A549 (cell line): Measurements from ENCODE around the gene CH25H. TPM values are rescaled to one million over a fixed set of nuclear protein-coding genes. Genes with fewer than 3 reads are reported as not detected.

ENCODE experiments used
- ATAC-seq, 2 experiments: fragments of 200-7000 bp in 1 of 2; fragments of >200 bp in 1 of 2; cut with Nextera tagmentation in 1 of 2; cut with Tn5 transposase in 1 of 2; 3 replicates each; pipeline versions ENCODE4 v1.8.0 to v1.9.1; 2018 to 2020; ENCODE audit warnings: mild to moderate bottlenecking in 1 of 2, moderate library complexity in 1 of 2
- CTCF ChIA-PET: fragments of 300-600 bp; sonication (Branson Sonifier 250); formaldehyde crosslinking; extraction: SDS; loops from one replicate; lab custom pipeline; 2021; ENCODE audit warnings: antibody characterized with exemption, inconsistent platforms; lab: Yijun Ruan, JAX
- POLR2A ChIA-PET: fragments of 350-600 bp; formaldehyde crosslinking; extraction: SDS; loops from one replicate; lab custom pipeline; 2021; ENCODE audit warnings: antibody characterized with exemption, inconsistent platforms; lab: Yijun Ruan, JAX
- DNase-seq, 2 experiments: peaks; one replicate each; pipeline versions ENCODE4 v3.0.0 to v3.0.0-alpha.2; 2011 to 2016; ENCODE audit warnings: low read depth in 1 of 2, low spot score in 1 of 2
- FAIRE-seq: peaks from 2 replicates; lab custom pipeline; 2011; peaks lifted over from hg19 to GRCh38; lab: Jason Lieb, UNC
- H3K27ac ChIP-seq, 2 experiments: fragments of >200 bp; sonication (Bioruptor Twin); formaldehyde crosslinking; 3 replicates each; pipeline ENCODE4 v1.5.1; 2016 to 2017
- H3K4me1 ChIP-seq: fragments of >200 bp; sonication (Bioruptor Twin); formaldehyde crosslinking; 3 replicates; pipeline ENCODE4 v1.6.1; 2016
- H3K4me2 ChIP-seq: fragments of >200 bp; sonication (Bioruptor Twin); formaldehyde crosslinking; 3 replicates; pipeline ENCODE4 v1.6.1; 2016
- H3K4me3 ChIP-seq: fragments of >200 bp; sonication (Bioruptor Twin); formaldehyde crosslinking; 3 replicates; pipeline ENCODE4 v1.5.1; 2016
- H3K9me3 ChIP-seq: fragments of >200 bp; sonication (Bioruptor Twin); formaldehyde crosslinking; 3 replicates; pipeline ENCODE4 v1.6.1; 2016
- ATOH8 ChIP-seq: fragments of 250-450 bp; sonication (Bioruptor Pico); IDR thresholded peaks from 2 replicates; pipeline ENCODE4 v1.5.0; 2020; ENCODE audit warnings: low read depth, mild to moderate bottlenecking, moderate library complexity
- BHLHE40 ChIP-seq: IDR thresholded peaks from 2 replicates; pipeline ENCODE4 v1.6.1; 2012; ENCODE audit warnings: low read depth, low read length, inconsistent platforms
- CBX2 ChIP-seq: fragments of 200-600 bp; sonication (generic); IDR thresholded peaks from 2 replicates; pipeline ENCODE4 v1.6.1; 2016; ENCODE audit warnings: low read depth, mild to moderate bottlenecking, borderline replicate concordance
- CBX8 ChIP-seq: fragments of 200-600 bp; sonication (generic); IDR thresholded peaks from 2 replicates; pipeline ENCODE4 v1.6.1; 2016
- E2F6 ChIP-seq: IDR thresholded peaks from 2 replicates; pipeline ENCODE4 v1.6.1; 2012; ENCODE audit warnings: low read depth, borderline replicate concordance
- ESRRA ChIP-seq: fragments of 150-350 bp; IDR thresholded peaks from 2 replicates; pipeline ENCODE4 v1.6.1; 2014; ENCODE audit warnings: mild to moderate bottlenecking, low read length, borderline replicate concordance
- FOSB ChIP-seq: fragments of 250-450 bp; sonication (Bioruptor Pico); IDR thresholded peaks from 2 replicates; pipeline ENCODE4 v1.5.0; 2020; ENCODE audit warnings: mild to moderate bottlenecking, moderate library complexity
- FOXS1 ChIP-seq: fragments of 250-450 bp; sonication (Bioruptor Pico); IDR thresholded peaks from 2 replicates; pipeline ENCODE4 v1.5.0; 2020; ENCODE audit warnings: mild to moderate bottlenecking, moderate library complexity
- HEYL ChIP-seq: fragments of 250-450 bp; sonication (Bioruptor Pico); IDR thresholded peaks from 2 replicates; pipeline ENCODE4 v1.8.0; 2021; ENCODE audit warnings: mild to moderate bottlenecking, moderate library complexity
- HMGXB4 ChIP-seq: fragments of 250-450 bp; sonication (Bioruptor Pico); IDR thresholded peaks from 2 replicates; pipeline ENCODE4 v1.5.0; 2021; ENCODE audit warnings: mild to moderate bottlenecking, moderate library complexity, borderline replicate concordance
- HOXB5 ChIP-seq: fragments of 250-450 bp; sonication (Bioruptor Pico); IDR thresholded peaks from 2 replicates; pipeline ENCODE4 v1.5.0; 2020; ENCODE audit warnings: mild to moderate bottlenecking, moderate library complexity
- MAFK ChIP-seq: fragments of 450-650 bp; IDR thresholded peaks from 2 replicates; pipeline ENCODE4 v1.6.1; 2014; ENCODE audit not compliant: partially characterized antibody
- MAZ ChIP-seq: fragments of 150-350 bp; IDR thresholded peaks from 2 replicates; pipeline ENCODE4 v1.6.1; 2014; ENCODE audit warnings: antibody characterized with exemption, low read depth, low read length, borderline replicate concordance
- NFE2L2 ChIP-seq: fragments of 150-350 bp; conservative IDR thresholded peaks from 2 replicates; pipeline ENCODE4 v1.6.1; 2014; ENCODE audit warnings: low read length
- PBX3 ChIP-seq: IDR thresholded peaks from 2 replicates; pipeline ENCODE4 v1.6.1; 2012
- POLR2A ChIP-seq: IDR thresholded peaks from 2 replicates; pipeline ENCODE4 v1.6.1; 2012; ENCODE audit warnings: mild to moderate bottlenecking, low read length
- RFX5 ChIP-seq: fragments of 450-650 bp; IDR thresholded peaks from 2 replicates; pipeline ENCODE4 v1.7.1; 2014; ENCODE audit warnings: antibody characterized with exemption, mild to moderate bottlenecking, moderate library complexity
- TP53 ChIP-seq: fragments of 250-450 bp; sonication (Bioruptor Pico); IDR thresholded peaks from 2 replicates; pipeline ENCODE4 v1.5.0; 2021; ENCODE audit warnings: mild to moderate bottlenecking, moderate library complexity
- USF2 ChIP-seq: fragments of 450-650 bp; IDR thresholded peaks from 2 replicates; pipeline ENCODE4 v1.6.1; 2014; ENCODE audit warnings: antibody characterized with exemption
- ZFP36 ChIP-seq: fragments of 450-650 bp; IDR thresholded peaks from 2 replicates; pipeline ENCODE4 v1.6.1; 2014; ENCODE audit warnings: borderline replicate concordance; ENCODE audit not compliant: partially characterized antibody
- WGBS: methylation state at CpG from one replicate; pipeline ENCODE4 v1.1.6; 2017; ENCODE audit errors: missing lambda C conversion rate; 5-methylcytosine and 5-hydroxymethylcytosine counted together
- polyA plus RNA-seq, 4 experiments: library from polyadenylated mRNA; depleted of rRNA in 3 of 4; stranded (reverse); fragments of >200 nt; fragmentation: RNase III in 1 of 4; extraction: RNeasy Plus Mini Kit Qiagen cat#74134 plus additional on column Dnase treatment in 1 of 4; gene quantifications; 2 replicates in 3 of 4; 3 replicates in 1 of 4; pipeline ENCODE4 v1.2.3, GENCODE V29; 2011 to 2017

The CH25H gene
- polyA plus RNA-seq, 2 of the 4 experiments (the other 2 are of a cell fraction) = not detected

GRCh38 chr10:89209718-89210117 lies 2.6 kb upstream of the CH25H start (continued):
- TF ChIP-seq ATOH8 (CRISPR knock-in tag) = no peak

GRCh38 chr10:89207801-89208551 lies 859 bp upstream of the CH25H start:
- DNase-seq (peak in 1 of 2 experiments; percentile 19), FAIRE-seq (no peak), ATAC-seq (peak; percentile 55 to 70)
- TF ChIP-seq POLR2A (no peak), ESRRA (no peak)
- Histone ChIP-seq H3K9me3 (no peaks in the 10 kb centered on the region), H3K4me2 (peak overlapping the region; percentile 100), H3K4me1 (peaks cover 7% of the 10 kb centered on the region; the same call in 1 of the 3 replicates), H3K27ac (peak overlapping the region; percentile 21 to 34; a peak in 2 of 6 replicates), H3K4me3 (peak overlapping the region; percentile 49)
- WGBS = 46% methylated on average over 40 of the region's 60 CpGs
- ChIA-PET POLR2A (interaction anchor here (1.1 kb wide), 1 partner anchor 217 kb away, joined by 6 read pairs; the partner anchor contains the start of gene FAS), CTCF (interaction anchor here (0.5 to 7.9 kb wide), 10 partner anchors 7 to 329 kb away, joined by 3 to 82 read pairs (median 4); partner anchors contain the start of gene FAS)

GRCh38 chr10:89206402-89207180 lies 526 bp downstream of the CH25H start:
- CTCF ChIA-PET = interaction anchor here (2.2 to 7.9 kb wide), 5 partner anchors 8 to 370 kb away, joined by 5 to 82 read pairs (median 28); no protein-coding TSS in a partner anchor
- peaks cover 7% of the 10 kb centered on the region; the same call in 1 of the 3 replicates for H3K4me1 ChIP-seq
- peak overlapping the region; percentile 100 for H3K4me2 ChIP-seq
- DNase-seq = peak in 1 of 2 experiments; percentile 1
- 35% methylated on average over 41 of the region's 42 CpGs for WGBS
- POLR2A ChIA-PET = interaction anchor here (1.1 kb wide), 1 partner anchor 216 kb away, joined by 6 read pairs; the partner anchor contains the start of gene FAS
- H3K27ac ChIP-seq = no peak overlapping the region
- peak; percentile 37 to 67 for ATAC-seq
- TF ChIP-seq MAZ (no peak), BHLHE40 (no peak), FOSB (no peak), HOXB5 (CRISPR knock-in tag) (no peak), CBX2 (no peak), RFX5 (no peak), HEYL (no peak), PBX3 (no peak), USF2 (no peak), NFE2L2 (no peak), MAFK (no peak), TP53 (CRISPR knock-in tag) (no peak), CBX8 (no peak), E2F6 (no peak), ZFP36 (no peak), FOXS1 (CRISPR knock-in tag) (no peak), HMGXB4 (CRISPR knock-in tag) (no peak)
- FAIRE-seq = no peak
- H3K4me3 ChIP-seq = peak overlapping the region; percentile 49
- H3K9me3 ChIP-seq = no peaks in the 10 kb centered on the region
